CD8-positive, alpha-beta memory T cell (primary cell): ENCODE data around the gene SCAP. TPM values are rescaled to one million over a fixed set of nuclear protein-coding genes. Genes with fewer than 3 reads are reported as not detected.

Experiments used
- CTCF ChIA-PET: fragments of 350-600 bp; sonication (Branson Sonifier 250); formaldehyde crosslinking; loops from one replicate; lab custom pipeline; 2021; ENCODE audit warnings: antibody characterized with exemption; lab: Charles Lee
- POLR2A ChIA-PET: fragments of 350-600 bp; sonication (Branson Sonifier 250); formaldehyde crosslinking; loops from one replicate; lab custom pipeline; 2021; ENCODE audit warnings: antibody characterized with exemption; lab: Charles Lee
- DNase-seq, 5 donors: peaks; one replicate each; pipeline versions ENCODE4 v3.0.0 to v3.0.0-alpha.2; 2020 to 2022; ENCODE audit warnings: mixed read lengths in 1 of 5
- H3K27ac ChIP-seq: one replicate; pipeline ENCODE4 v1.7.0; 2013; ENCODE audit warnings: low read depth, mild to moderate bottlenecking, low read length, moderate library complexity
- H3K27me3 ChIP-seq: 2 replicates; pipeline ENCODE4 v1.7.0; 2013; ENCODE audit warnings: low read length, mild to moderate bottlenecking; ENCODE audit not compliant: insufficient read depth, poor library complexity, severe bottlenecking
- H3K36me3 ChIP-seq: 2 replicates; pipeline ENCODE4 v1.7.0; 2013; ENCODE audit warnings: mild to moderate bottlenecking, low read length, moderate library complexity; ENCODE audit not compliant: insufficient read depth
- H3K4me1 ChIP-seq: 2 replicates; pipeline ENCODE4 v1.7.0; 2013; ENCODE audit warnings: mild to moderate bottlenecking, low read length, moderate library complexity; ENCODE audit not compliant: insufficient read depth
- H3K4me3 ChIP-seq: 2 replicates; pipeline ENCODE4 v1.7.0; 2013; ENCODE audit warnings: mild to moderate bottlenecking, low read length
- H3K9me3 ChIP-seq: 2 replicates; pipeline ENCODE4 v1.7.0; 2013; ENCODE audit warnings: mild to moderate bottlenecking, low read length
- H3K27ac Mint-ChIP-seq, 8 donors: one replicate each; pipeline ENCODE4 v1.8.0; 2020 to 2021; ENCODE audit warnings: mixed read lengths in 8 of 8, mild to moderate bottlenecking in 6 of 8, inconsistent platforms in 3 of 8, moderate library complexity in 3 of 8
- H3K27me3 Mint-ChIP-seq, 2 donors: one replicate each; pipeline ENCODE4 v1.8.0; 2020 to 2021; ENCODE audit warnings: mixed read lengths in 2 of 2, mild to moderate bottlenecking in 1 of 2, moderate library complexity in 1 of 2
- H3K36me3 Mint-ChIP-seq, 3 donors: one replicate each; pipeline ENCODE4 v1.8.0; 2020 to 2021; ENCODE audit warnings: mixed read lengths in 3 of 3, inconsistent platforms in 1 of 3, mild to moderate bottlenecking in 1 of 3
- H3K4me1 Mint-ChIP-seq, 3 donors: one replicate each; pipeline ENCODE4 v1.8.0; 2020 to 2021; ENCODE audit warnings: mixed read lengths in 3 of 3, inconsistent platforms in 1 of 3, mild to moderate bottlenecking in 1 of 3
- H3K4me3 Mint-ChIP-seq, 7 donors: one replicate each; pipeline ENCODE4 v1.8.0; 2020 to 2021; ENCODE audit warnings: mixed read lengths in 7 of 7, mild to moderate bottlenecking in 6 of 7, moderate library complexity in 4 of 7, inconsistent platforms in 2 of 7
- H3K9me3 Mint-ChIP-seq, 5 donors: one replicate each; pipeline ENCODE4 v1.8.0; 2020 to 2022; ENCODE audit warnings: mixed read lengths in 5 of 5, mild to moderate bottlenecking in 3 of 5, moderate library complexity in 2 of 5, inconsistent platforms in 1 of 5
- polyA plus RNA-seq: library from polyadenylated mRNA; unstranded; fragments of 300-500 nt; fragmentation: Illumina TruSeq; gene quantifications from one replicate; pipeline ENCODE4 v1.2.3, GENCODE V29; 2021
- total RNA-seq, 2 experiments: library from RNA; stranded (reverse); gene quantifications; one replicate each; pipeline ENCODE4 v1.2.3, GENCODE V29; 2021

Gene SCAP
- total and polyA plus RNA-seq, 3 experiments from 2014 or later: 60.3 to 73.4 (median 66.4) TPM

DNA sequence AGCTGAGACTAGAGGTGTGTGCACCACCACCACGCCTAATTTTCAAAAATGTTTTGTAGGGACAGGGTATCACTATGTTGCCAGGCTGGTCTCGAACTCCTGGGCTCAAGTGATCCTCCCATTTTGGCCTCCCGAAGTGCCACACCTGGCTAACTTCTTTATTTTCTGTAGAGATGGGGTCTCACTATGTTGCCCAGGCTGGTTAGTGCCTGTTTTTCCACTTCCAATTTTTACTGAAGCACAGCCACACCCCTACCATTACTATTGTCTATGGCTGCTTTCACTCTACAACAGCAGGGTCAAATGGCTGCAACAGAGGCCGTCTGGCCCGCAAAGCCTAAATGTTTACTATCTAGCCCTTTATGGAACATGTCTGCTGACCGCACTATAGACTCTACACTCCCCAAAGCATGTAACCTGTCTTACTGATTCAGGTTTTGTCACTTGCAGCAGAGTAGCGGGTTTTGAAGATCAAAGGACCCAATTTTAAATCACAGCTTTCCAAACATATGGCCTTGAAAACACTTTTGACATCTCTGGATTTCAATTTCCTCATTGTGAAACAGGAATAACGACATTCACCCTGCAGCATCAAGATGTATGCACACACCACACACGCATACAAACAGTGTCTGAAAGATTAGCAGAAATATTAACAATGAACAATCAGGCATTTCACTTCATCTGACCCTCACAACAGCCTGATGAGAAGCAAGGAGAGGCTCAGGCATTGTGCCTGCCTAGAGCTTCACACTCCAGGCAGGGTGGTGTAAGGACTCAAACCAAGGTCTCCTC, 46.1 kb downstream of the SCAP start:
- Mint-ChIP-seq H3K27ac (peak overlapping the region in 5 of 8 donors; percentile 5 to 69 (median 63)), H3K4me3 (no peak overlapping the region), H3K9me3 (no peaks in the 10 kb centered on the region), H3K27me3 (no peaks in the 10 kb centered on the region), H3K4me1 (no peaks in the 10 kb centered on the region), H3K36me3 (peaks cover 4 to 83% (median 16%) of the 10 kb centered on the region in 3 donors)
- CTCF ChIA-PET: interaction anchor here (0.8 to 1.0 kb wide), 2 partner anchors 8 to 22 kb away, joined by 3 read pairs; no protein-coding TSS in a partner anchor
- DNase-seq: no peak
- H3K9me3 ChIP-seq: no peaks in the 10 kb centered on the region
- no peaks in the 10 kb centered on the region for H3K27me3 ChIP-seq
- no peak overlapping the region for H3K27ac ChIP-seq
- POLR2A ChIA-PET: no interaction called here
- H3K4me3 ChIP-seq: no peak overlapping the region
- H3K36me3 ChIP-seq: peaks cover 54% of the 10 kb centered on the region
- no peaks in the 10 kb centered on the region for H3K4me1 ChIP-seq

DNA sequence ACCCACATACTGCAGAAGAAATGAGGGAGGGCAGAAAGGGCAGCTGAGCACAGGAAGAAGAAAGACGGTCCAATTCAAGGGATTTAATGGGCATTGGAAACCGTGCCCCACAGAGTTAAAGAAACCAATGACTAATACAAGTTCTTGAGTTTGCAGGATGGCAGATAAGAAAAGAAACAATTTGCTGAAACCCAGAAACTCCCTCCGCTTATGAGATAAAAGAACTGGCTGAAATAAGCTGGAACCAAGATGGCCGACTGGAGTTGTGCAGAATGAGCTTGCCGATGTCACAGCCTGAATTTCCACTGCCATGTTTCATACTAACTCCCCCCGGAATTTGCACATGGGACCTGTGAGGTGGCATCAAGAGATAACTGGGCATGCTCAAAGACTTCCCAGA, 47.1 kb downstream of the SCAP start:
- ChIA-PET POLR2A (no interaction called here), CTCF (no interaction called here)
- Mint-ChIP-seq H3K27me3 (no peaks in the 10 kb centered on the region), H3K4me3 (no peak overlapping the region), H3K27ac (peak overlapping the region in 5 of 8 donors; percentile 28 to 55 (median 45)), H3K9me3 (no peaks in the 10 kb centered on the region), H3K4me1 (no peaks in the 10 kb centered on the region), H3K36me3 (peaks cover 0 to 83% (median 11%) of the 10 kb centered on the region in 3 donors)
- Histone ChIP-seq H3K9me3 (no peaks in the 10 kb centered on the region), H3K36me3 (peaks cover 47% of the 10 kb centered on the region), H3K4me3 (no peak overlapping the region), H3K4me1 (no peaks in the 10 kb centered on the region), H3K27ac (no peak overlapping the region), H3K27me3 (no peaks in the 10 kb centered on the region)
- DNase-seq: no peak

DNA sequence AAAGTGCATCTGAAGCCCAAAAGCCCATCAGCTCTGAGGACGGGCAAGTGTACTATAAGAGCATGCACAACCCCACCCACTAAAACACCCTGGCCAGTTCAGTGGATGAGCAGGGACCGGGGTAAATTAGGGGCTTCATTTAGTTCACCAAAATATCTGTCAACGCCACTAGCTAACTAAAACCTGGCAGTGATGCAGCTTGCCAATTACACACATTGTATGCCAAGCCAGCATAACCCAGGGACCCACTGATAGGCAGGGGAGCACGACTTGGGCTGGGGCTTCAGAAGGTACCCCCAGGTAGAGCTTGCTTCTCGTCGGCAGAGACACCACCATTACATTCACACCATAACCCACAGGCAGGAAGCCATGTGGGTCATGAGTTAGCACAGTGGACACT, 47.9 kb downstream of the SCAP start:
- H3K36me3 ChIP-seq: peaks cover 39% of the 10 kb centered on the region
- DNase-seq: no peak
- H3K27ac Mint-ChIP-seq: peak overlapping the region in 1 of 8 donors; percentile 23

DNA sequence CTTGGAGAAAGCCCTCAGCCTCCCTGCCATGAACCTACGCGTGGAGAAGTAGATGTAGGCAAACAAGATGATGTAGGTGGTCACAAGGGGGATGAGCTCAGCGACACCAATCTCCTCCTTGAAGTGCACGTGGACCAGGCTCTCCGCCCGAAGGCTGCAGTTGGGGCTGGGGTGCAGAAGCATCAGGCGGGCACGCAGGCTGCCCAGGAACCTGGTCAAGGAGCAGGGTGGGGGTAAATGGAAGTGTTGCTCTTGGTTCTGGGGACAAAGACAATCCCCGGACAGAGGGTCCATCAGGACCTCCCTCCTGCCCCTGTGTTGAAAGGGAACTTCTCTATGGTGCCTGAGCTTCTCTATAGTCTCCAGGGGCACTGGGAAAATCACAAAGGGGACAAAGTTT, 49.8 kb downstream of the SCAP start:
- Histone ChIP-seq H3K36me3 (peaks cover 31% of the 10 kb centered on the region), H3K4me3 (no peak overlapping the region), H3K27me3 (no peaks in the 10 kb centered on the region), H3K27ac (no peak overlapping the region), H3K9me3 (no peaks in the 10 kb centered on the region), H3K4me1 (peaks cover 11% of the 10 kb centered on the region)
- peaks cover 0 to 2% of the 10 kb centered on the region in 2 donors for H3K27me3 Mint-ChIP-seq
- ChIA-PET POLR2A (no interaction called here), CTCF (interaction anchor here (1.0 to 1.1 kb wide), 3 partner anchors 8 to 412 kb away, joined by 3 read pairs; no protein-coding TSS in a partner anchor)
- peak in 1 of 5 donors; percentile 26 for DNase-seq
- H3K4me3 Mint-ChIP-seq: no peak overlapping the region
- H3K9me3 Mint-ChIP-seq: no peaks in the 10 kb centered on the region
- peaks cover 0 to 82% (median 7%) of the 10 kb centered on the region in 3 donors for H3K36me3 Mint-ChIP-seq
- H3K27ac Mint-ChIP-seq: no peak overlapping the region
- peaks cover 8 to 21% (median 9%) of the 10 kb centered on the region in 3 donors for H3K4me1 Mint-ChIP-seq

More for the DNA sequence above, 47.9 kb downstream of the SCAP start:
- CTCF ChIA-PET: no interaction called here
- no peaks in the 10 kb centered on the region for H3K4me1 ChIP-seq
- POLR2A ChIA-PET: no interaction called here
- H3K27me3 ChIP-seq: no peaks in the 10 kb centered on the region
- H3K9me3 Mint-ChIP-seq: no peaks in the 10 kb centered on the region
- peaks cover 0 to 2% (median 1%) of the 10 kb centered on the region in 3 donors for H3K4me1 Mint-ChIP-seq
- peaks cover 0 to 81% (median 11%) of the 10 kb centered on the region in 3 donors for H3K36me3 Mint-ChIP-seq
- no peaks in the 10 kb centered on the region for H3K27me3 Mint-ChIP-seq
- no peak overlapping the region for H3K27ac ChIP-seq
- H3K9me3 ChIP-seq: no peaks in the 10 kb centered on the region
- H3K4me3 Mint-ChIP-seq: no peak overlapping the region
- H3K4me3 ChIP-seq: no peak overlapping the region

DNA sequence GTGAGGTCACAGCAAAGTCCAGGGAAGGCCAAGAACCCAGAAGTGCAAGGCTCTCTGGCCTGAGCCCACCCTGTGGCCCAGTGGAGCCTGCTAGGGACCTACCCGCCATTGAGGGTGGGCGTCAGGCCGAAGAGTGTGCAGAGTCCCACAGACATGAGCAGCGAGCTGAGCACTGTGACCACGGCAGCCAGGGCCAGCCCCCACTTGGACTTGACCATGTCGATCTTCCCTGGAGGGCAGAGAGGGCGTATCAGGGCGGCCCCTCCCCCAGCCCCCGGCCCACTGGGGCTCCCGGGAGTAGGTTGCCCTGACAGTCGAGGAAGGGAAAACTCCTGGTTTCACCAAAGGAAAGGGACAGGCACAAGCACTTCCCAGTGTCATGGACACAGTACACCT, 50.4 kb downstream of the SCAP start:
- peaks cover 11 to 24% (median 11%) of the 10 kb centered on the region in 3 donors for H3K4me1 Mint-ChIP-seq
- H3K27me3 Mint-ChIP-seq: peaks cover 0 to 2% of the 10 kb centered on the region in 2 donors
- H3K27ac Mint-ChIP-seq: peak overlapping the region in 1 of 8 donors; percentile 65
- Histone ChIP-seq H3K36me3 (peaks cover 27% of the 10 kb centered on the region), H3K4me1 (peaks cover 15% of the 10 kb centered on the region), H3K9me3 (no peaks in the 10 kb centered on the region), H3K27ac (no peak overlapping the region), H3K27me3 (no peaks in the 10 kb centered on the region), H3K4me3 (no peak overlapping the region)
- ChIA-PET CTCF (interaction anchor here (1.1 kb wide), 2 partner anchors 97 to 412 kb away, joined by 3 read pairs; no protein-coding TSS in a partner anchor), POLR2A (interaction anchor here (0.7 kb wide), 1 partner anchor 1133 kb away, joined by 3 read pairs; no protein-coding TSS in a partner anchor)
- peaks cover 0 to 80% (median 7%) of the 10 kb centered on the region in 3 donors for H3K36me3 Mint-ChIP-seq
- no peak for DNase-seq
- H3K9me3 Mint-ChIP-seq: no peaks in the 10 kb centered on the region
- no peak overlapping the region for H3K4me3 Mint-ChIP-seq

DNA sequence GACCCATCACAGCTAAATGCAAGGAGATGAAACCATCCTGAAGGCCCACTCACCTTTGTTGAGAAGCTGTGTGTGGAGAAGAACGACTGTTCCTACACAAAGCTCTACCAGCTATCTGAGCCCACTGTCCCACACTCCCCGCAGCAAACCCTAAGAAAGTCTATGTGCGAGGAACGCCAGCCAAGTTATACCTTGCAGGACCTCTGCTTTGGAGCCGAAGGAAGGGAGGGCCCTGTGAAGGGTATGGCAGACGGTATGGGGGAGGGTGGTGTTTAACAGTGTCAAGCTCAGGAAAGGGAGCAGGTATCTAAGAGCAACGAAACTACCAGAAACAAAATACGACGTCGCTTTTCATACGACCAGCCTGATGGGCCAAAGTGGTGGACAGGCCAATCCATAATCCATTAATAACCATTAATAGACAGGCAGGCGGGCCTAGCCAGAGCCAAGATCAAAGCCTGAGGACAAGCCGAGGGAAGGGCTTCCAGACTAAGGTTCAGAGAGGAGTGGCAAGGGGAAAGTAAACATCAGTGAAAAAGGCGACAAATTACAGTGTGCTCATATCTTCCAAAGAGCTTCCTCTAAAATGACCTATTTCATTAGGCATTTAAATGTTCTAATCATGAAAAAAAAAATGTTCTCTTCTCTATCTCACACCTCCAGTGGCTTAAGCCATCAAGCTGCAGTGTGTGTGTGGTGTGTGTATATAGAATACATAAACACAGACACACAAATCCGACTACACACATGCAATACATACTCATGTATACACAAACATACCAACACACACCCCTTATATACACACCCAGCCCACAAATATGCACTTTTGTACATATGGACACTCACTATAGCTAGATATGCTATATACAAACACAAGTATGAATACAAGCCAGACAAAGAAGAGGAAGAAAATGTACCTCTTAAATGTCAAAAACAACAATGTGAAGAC, 51.0 kb downstream of the SCAP start:
- ChIA-PET POLR2A (interaction anchor here (0.7 kb wide), 1 partner anchor 1134 kb away, joined by 3 read pairs; no protein-coding TSS in a partner anchor), CTCF (interaction anchor here (1.1 kb wide), 1 partner anchor 97 kb away, joined by 3 read pairs; no protein-coding TSS in a partner anchor)
- no peak for DNase-seq
- Mint-ChIP-seq H3K4me1 (peaks cover 11 to 24% (median 11%) of the 10 kb centered on the region in 3 donors), H3K4me3 (no peak overlapping the region), H3K36me3 (peaks cover 0 to 79% (median 7%) of the 10 kb centered on the region in 3 donors), H3K9me3 (no peaks in the 10 kb centered on the region), H3K27ac (peak overlapping the region in 1 of 8 donors; percentile 65), H3K27me3 (peaks cover 0 to 2% of the 10 kb centered on the region in 2 donors)
- Histone ChIP-seq H3K9me3 (no peaks in the 10 kb centered on the region), H3K27ac (no peak overlapping the region), H3K27me3 (no peaks in the 10 kb centered on the region), H3K36me3 (peaks cover 26% of the 10 kb centered on the region), H3K4me3 (no peak overlapping the region), H3K4me1 (peaks cover 15% of the 10 kb centered on the region)

DNA sequence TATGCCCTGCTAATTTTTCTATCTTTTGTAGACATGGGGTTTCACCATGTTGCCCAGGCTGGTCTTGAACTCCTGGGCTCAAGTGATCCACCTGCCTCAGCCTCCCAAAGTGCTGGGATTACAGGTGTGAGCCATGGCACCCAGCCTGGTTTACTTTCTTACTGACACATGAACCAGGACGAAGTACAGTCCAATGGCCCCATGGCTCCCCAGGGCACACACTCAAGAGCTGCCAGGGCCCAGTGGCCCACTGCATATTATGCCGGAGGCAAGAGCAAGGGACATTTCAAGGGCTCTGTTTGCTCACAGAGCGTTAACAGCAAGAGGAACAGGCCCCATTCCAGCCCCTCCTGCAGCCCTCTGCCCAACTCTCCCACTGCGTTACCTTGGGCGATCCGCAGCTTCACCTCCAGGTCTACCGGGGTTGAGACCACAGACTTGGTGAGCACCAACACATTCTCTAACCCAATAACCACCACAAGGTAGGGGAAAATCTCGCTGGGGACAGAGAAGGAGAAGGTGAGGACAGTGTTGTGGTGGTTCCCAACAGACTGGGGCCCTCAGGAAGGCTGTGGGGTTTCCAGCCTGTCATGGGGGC, 52.1 kb downstream of the SCAP start:
- H3K27me3 Mint-ChIP-seq: peaks cover 0 to 2% of the 10 kb centered on the region in 2 donors
- no peak overlapping the region for H3K27ac ChIP-seq
- peaks cover 30% of the 10 kb centered on the region for H3K36me3 ChIP-seq
- no peak overlapping the region for H3K4me3 Mint-ChIP-seq
- peak overlapping the region in 3 of 8 donors; percentile 41 to 82 (median 55) for H3K27ac Mint-ChIP-seq
- no peaks in the 10 kb centered on the region for H3K9me3 Mint-ChIP-seq
- no peaks in the 10 kb centered on the region for H3K27me3 ChIP-seq
- no peaks in the 10 kb centered on the region for H3K9me3 ChIP-seq
- peaks cover 11 to 24% (median 11%) of the 10 kb centered on the region in 3 donors for H3K4me1 Mint-ChIP-seq
- no peak overlapping the region for H3K4me3 ChIP-seq
- POLR2A ChIA-PET: no interaction called here
- CTCF ChIA-PET: interaction anchor here (1.2 kb wide), 1 partner anchor 41 kb away, joined by 3 read pairs; no protein-coding TSS in a partner anchor
- DNase-seq: no peak
- H3K36me3 Mint-ChIP-seq: peaks cover 0 to 80% (median 6%) of the 10 kb centered on the region in 3 donors
- H3K4me1 ChIP-seq: peaks cover 15% of the 10 kb centered on the region
